Epidermal melanocyte (primary cell): ENCODE data around the gene NOTCH3.

Experiments used
- DNase-seq: peaks from one replicate; pipeline ENCODE4 v3.0.0; 2011; ENCODE audit warnings: low spot score; ENCODE audit not compliant: insufficient read length

Gene NOTCH3

DNA sequence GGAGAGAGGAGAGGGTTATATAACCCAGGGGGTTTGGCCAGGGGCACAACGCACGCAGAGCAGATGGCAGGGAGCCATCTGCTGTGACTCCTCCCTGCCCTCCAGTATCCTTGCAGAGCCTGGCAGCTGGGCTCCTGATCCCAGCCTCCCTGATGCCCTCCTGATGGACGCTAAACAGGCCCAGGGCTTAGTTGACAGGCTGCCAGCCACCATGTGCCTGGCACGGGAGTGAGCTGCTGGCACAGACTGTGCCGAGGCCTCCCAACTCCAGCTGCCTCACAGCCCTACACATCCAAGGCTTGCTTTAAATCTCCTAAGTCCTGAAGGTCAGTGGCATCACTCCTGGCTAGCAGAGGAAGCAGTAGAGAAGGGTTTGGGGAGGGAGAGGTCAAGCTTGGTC lies 76.9 kb downstream of the NOTCH3 start:
- peak; percentile 94 for DNase-seq

DNA sequence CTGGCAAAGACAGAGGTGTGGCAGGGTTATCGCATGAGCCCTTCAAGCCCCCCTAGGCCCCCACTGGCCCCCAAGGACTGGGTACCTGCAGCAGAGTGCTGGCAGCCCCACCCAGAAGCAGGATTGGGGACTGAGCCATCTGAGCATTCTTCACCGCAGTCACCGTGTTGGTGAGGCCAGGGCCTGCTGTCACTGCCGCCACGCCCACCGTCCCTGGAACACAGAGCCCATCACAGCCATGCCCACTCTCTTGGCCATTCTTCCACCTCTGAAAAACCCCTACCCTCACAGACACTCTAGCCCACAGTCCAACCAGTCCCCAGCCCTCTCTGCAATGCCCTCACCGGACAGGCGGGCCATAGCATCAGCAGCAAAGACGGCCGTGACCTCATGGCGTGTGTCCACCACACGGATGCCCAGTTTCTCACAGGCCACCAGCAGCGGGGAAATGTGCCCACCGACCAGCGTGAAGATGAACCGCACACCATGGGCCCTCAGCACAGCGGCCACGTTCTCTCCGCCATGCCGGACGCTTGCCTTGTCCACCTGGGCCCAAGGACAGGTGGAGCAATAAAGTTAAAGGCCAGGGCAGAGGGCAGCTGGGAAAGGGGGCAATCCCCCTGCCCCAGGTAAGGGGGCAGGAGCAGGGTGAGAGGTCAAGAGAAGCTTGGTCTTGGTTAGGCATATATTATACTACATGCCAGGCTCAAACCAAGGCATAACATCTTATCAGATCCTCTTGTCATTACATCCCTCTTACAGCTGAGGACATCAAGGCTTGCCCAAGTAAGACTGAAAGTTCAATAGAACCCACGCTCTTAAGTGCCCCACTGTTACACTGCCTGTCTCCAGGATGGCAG lies 77.5 kb downstream of the NOTCH3 start:
- no peak for DNase-seq

DNA sequence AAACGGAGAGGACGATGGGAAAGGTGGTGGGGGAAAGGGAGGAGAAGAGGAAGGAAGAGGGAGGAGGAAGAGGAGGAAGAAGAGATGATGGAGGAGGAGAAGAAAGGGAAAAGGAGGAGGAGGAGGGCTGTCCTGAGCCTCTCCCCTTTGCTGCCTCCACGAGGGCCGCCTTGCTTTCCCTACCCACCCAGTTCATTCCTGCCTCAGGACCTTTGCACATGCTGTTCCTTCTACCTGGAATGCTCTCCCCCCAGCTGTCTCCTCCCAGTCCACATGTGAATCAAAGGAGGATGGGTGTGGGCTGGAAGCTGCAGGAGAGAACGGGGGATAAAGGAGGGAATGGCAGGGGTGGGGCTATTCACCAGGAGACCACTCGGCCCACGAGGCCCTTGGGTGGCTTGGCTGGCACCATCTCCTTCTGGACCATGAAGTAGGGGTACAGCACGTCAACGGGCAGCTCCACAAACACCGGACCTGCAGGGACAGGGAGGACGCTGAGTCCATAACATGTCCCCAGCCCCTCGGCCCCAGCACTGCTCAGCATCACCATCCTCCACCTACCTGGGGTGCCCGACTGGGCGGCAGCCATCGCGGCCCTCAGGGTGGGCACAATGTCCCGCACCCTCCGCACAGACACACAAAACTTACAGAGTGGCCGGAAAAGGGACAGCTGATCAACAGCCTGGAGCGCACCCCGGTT lies 78.3 kb downstream of the NOTCH3 start:
- no peak for DNase-seq

DNA sequence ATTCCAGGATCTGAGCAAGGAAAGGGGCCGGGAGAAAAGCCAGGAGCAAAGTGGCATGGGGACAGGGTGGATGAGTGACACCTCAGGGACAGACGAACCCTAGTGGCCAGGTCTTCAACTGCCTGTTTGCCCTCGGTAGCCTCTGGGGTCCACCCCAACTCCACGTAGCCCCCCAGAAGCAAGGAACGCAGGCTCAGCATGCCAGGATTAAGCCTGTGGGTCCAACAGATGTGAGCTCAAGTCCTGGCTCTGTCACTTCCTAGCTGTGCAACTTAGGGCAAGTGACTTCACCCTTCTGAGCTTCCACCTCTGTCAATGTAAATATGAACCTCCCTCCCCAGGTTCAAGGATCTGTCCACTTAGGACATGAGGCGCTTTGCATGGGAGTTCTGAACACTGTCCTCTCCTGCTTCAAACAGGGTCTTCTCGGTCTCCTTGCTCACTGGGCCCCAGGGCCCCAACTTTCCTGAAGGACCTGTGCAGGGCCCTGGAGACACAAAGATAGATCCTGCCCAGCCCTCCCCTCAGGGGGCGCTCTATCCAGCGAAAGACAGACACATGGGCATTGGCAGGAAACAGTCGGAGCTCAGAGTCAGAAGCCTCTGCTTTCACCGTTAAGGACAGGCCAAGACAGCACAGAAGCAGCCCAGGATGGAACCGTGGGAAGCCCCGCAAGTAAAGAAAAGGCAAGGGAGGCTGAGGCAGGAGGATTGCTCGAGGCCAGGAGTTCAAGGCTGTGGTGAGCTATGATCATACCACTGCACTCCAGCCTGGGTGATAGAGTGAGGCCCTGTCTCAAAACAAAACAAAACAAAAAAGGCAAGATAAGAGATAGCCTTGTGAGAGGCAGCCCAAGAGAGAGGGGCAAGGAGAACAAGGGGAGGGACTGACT lies 80.4 kb downstream of the NOTCH3 start:
- no peak for DNase-seq

DNA sequence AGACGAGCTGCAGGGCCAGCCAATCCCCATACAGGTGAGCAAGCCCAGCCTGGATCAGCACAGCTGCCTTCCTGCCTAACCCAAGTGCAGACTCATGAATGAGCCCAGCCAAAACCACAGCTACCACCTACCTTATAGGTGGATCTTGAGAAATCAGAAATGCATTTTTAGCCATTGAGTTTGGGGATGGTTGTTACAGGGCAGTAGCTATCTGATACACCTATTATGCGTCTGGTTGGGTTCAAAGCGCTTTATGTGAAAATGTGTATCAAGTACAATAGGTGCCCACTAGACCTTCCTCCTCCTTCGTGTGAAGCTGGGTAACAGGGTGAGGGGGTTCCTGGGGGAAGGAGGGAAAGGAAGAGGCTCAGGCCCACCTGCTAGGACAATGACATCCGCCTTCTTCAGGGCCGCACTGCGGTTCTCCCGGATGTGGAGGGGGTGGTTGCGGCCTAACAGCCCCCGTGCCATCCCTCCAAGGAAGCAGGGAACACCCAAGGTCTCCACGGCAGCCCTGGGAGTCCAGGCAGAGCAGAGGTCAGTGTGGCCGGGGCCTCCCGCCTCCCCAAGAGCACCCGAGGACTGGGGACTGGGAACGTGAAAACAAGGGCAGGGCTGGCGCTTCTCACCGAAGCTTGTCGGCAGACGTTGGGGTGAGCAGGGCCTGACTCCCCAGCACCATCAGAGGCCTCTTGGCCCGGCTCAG lies 81.9 kb downstream of the NOTCH3 start:
- peak; percentile 7 for DNase-seq

DNA sequence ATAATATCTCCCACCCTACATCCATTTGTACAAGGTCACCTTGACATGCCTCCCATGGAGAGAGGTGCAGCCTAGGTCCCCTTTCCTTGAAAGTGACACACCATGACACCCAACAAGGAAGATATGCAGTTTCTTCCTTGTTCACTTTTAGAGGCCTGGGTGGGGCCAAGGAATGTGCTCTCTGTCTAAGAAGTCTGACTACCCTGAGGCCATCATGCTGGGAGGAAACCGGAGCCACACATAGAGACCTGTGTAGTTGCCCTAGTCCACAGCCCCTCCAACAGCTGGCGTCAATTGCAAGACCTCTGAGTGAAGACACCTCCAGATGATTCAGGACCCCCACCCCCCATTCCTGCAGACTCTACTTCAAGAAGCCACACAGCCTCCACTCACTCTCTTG lies 82.5 kb downstream of the NOTCH3 start:
- peak; percentile 15 for DNase-seq

DNA sequence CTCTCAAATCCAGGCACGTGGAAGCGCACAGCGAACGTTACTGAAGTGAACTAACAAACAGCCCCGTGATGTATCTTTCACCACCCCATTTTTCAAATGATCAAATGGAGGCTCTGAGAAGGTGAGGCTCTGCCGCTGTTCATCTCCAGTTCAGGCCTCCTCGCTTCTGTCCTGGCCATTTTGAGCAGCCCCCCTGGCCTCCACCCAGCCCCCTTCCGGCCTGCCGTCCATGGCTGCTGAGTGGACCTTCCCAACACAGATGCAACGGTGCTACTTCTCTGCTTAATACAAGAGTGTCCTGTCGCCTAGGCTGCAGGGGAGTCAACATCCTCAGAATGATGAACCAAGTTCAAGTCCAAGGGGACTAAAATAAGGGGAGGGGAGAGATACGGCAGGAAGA lies 83.9 kb downstream of the NOTCH3 start:
- peak; percentile 1 for DNase-seq

DNA sequence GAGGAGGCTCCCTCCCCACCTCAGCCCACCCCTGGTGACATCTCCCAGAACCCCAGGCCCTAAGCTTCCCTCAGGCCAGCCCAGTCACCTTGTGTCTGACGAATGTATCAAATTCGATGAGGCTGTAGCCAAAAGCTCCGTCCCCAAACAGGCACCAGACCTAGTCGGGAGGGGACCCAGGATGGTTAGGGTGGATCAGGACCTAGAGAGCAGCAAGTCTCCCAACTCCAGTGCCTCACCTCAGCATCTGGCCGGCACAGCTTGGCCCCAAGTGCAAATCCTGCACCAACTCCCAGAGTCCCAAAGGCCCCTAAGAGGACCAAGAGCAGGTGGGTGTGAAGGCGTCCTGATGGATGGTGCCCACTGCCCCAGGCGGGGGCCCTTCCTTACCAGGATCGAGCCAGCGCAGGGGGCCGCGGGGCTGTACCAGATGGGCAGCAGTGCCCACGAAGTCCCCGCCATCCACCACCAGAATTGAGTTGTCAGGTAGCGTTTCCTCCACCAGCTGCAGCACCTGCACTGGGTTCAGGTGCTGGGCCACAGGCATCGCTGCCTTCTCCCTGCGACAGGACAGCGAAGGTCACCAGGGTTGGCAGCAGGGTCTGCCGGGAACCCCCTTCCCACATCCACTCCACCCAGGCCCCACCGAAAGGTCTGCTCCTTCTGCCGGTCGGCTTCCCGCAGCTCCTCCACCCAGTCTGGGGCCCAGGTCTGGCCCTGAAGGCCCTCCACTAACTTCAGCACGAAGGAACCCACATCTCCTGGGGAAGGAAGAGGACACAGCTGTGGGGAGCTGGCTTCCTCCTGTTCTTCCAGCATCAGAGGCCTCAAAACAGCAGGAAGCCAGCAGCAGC lies 84.8 kb downstream of the NOTCH3 start:
- DNase-seq = peak; percentile 1

DNA sequence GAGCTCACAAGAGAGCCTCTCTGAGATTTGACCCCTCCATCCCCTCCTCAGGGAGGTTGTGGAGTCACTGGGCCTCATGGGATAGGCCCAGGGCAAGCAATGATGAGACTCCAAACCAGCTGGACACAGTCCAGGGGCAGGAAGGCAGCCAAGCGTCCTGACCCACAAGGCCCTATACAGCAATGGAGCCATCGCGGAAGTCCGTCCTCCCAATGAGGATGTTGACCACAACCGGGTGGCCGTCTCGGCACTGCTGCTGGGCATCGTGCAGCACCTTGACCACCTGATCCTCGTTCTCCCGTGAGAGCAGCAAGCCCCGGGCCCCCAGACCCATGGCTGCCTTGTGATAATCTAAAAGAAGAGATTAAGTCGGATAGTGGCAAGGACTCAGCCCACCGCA lies 85.7 kb downstream of the NOTCH3 start:
- peak; percentile 31 for DNase-seq

DNA sequence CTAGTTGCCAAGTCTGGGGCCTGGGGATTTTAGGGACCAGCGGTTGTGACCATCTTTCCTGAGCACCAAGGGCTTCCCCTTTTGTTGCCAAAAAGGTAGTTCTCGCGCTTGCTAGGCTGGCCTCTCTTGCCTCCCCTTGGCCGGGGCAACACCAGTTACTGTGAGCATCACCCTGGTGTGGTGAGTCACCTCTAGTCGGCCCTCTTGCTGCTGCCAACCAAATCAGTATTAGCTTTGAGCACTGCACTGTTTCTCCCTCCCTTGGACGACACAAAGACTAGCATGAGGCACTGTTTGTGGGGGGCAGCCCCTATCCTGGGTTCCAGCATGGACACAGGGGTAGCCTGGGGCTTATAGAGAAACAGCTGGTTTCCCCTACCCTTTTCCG lies 86.6 kb downstream of the NOTCH3 start:
- DNase-seq = peak; percentile 14

DNA sequence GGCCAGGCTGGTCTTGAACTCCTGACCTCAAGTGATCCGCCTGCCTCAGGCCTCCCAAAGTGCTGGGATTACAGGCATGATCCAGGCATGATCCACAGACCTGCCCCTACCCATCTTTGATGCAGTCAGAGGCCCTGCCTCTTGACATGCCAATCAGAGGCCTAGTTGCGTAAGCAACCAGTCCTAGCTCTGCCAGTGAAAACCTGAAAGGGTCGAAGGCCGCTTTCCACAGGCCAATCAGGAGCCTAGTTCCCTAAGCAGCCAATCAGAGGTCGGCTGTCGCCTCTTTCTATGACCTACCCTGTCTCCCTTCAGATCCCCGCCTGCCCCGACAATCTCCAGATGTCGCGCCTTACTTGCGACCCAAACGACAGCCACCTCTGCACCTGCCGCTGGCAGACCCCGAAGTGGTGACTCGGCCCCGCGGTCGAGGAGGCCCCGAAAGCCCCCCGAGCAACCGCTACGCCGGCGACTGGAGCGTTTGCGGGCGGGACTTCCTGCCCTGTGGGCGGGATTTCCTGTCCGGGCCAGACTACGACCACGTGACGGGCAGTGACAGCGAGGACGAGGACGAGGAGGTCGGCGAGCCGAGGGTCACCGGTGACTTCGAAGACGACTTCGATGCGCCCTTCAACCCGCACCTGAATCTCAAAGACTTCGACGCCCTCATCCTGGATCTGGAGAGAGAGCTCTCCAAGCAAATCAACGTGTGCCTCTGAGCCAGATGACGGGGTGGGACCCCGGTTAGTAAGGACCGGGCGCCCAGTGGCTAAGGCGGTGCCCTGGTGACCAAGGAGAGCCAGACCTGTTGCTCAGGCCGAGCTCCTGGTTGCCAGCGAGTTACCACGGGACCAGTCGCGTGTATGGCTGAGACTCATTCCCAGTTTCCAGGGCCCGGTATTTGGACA lies 87.3 kb downstream of the NOTCH3 start:
- DNase-seq = peak; percentile 17

DNA sequence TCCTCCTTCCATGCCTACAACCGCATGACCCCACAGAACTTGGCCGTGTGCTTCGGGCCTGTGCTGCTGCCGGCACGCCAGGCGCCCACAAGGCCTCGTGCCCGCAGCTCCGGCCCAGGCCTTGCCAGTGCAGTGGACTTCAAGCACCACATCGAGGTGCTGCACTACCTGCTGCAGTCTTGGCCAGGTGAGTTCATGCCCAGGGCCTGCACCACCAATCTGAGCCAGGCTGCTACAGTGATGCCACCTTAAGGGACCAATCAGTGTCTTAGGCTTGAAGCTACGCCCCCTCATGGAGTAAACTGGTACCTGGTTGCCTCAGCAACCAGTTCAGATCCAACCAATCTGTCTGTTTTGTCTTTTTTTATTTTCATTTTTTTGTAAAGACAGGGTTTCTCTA lies 88.4 kb downstream of the NOTCH3 start:
- DNase-seq = peak; percentile 13

DNA sequence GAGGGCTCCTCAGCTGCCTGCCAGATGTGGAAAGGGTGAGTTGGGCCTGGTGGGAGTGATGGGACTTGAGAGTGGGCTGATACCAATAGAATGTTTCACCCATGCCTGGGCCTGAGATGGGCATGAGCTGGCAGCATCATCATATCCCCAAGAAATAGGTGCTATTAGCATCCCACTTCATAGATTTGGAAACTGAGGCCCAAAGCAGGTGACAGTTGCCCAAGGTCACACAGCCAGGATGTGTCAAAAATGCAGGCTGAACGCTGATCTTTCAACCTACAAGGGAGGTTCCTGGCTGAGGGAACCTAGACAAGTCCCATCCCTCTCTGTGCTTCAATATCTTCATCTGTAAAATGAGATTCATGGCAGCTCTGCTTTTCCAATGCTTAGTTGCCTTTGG lies 89.0 kb downstream of the NOTCH3 start:
- peak; percentile 13 for DNase-seq

DNA sequence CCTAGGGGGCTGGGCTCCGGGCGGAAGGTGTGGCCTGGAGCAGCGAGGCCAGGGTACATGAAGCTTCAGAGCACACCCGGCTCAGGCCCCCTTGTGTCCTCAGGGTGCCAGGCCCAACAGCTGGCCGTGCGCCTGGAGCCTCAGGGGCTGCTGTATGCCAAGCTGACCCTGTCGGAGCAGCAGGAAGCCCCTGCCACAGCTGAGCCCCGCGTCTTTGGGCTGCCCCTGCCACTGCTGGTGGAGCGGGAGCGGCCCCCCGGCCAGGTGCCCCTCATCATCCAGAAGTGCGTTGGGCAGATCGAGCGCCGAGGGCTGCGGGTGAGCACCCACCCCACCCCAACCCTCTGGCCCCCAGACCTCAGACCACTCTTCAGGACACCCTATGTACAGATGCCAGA lies 90.4 kb downstream of the NOTCH3 start:
- peak; percentile 1 for DNase-seq

DNA sequence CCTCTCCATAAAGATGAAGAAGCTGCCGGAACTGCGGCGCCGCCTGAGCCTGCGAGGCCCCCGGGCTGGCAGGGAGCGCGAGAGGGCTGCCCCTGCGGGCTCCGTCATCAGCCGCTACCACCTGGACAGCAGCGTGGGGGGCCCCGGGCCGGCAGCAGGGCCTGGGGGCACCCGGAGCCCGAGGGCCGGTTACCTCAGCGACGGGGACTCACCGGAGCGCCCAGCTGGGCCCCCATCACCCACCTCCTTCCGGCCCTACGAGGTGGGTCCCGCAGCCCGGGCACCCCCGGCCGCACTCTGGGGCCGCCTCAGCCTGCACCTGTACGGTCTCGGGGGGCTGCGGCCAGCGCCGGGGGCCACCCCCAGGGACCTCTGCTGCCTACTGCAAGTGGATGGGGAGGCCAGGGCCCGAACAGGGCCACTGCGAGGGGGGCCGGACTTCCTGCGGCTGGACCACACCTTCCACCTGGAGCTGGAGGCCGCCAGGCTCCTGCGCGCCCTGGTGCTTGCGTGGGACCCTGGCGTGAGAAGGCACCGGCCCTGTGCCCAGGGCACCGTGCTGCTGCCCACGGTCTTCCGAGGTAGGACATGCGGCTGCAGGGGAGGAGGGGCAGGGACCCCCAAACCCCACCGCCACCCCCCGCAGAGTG lies 90.9 kb downstream of the NOTCH3 start:
- DNase-seq = peak; percentile 1
